HUES48 (cell line): ENCODE measurements around the gene SPRYD3.
"Not testable (repeated sequence)": the region's sequence is repeated elsewhere in the genome, so short reads cannot be mapped to it uniquely, and the experiment has no call there.

Experiments used
- H3K27ac ChIP-seq: one replicate; pipeline ENCODE4 v1.7.0; 2013; ENCODE audit warnings: low read depth, low read length, inconsistent platforms
- H3K27me3 ChIP-seq: 2 replicates; pipeline ENCODE4 v1.6.1; 2013; ENCODE audit warnings: mild to moderate bottlenecking, low read length; ENCODE audit not compliant: control insufficient read depth, insufficient read depth
- H3K36me3 ChIP-seq: 2 replicates; pipeline ENCODE4 v1.6.1; 2013; ENCODE audit warnings: low read length; ENCODE audit not compliant: control insufficient read depth, insufficient read depth
- H3K4me1 ChIP-seq: 2 replicates; pipeline ENCODE4 v1.6.1; 2013; ENCODE audit warnings: mild to moderate bottlenecking, low read length; ENCODE audit not compliant: control insufficient read depth, insufficient read depth
- H3K4me3 ChIP-seq: 2 replicates; pipeline ENCODE4 v1.5.1; 2013; ENCODE audit warnings: mild to moderate bottlenecking, low read depth, low read length
- H3K9ac ChIP-seq: 2 replicates; pipeline ENCODE4 v1.6.1; 2013; ENCODE audit warnings: mild to moderate bottlenecking, low read depth, low read length, moderate library complexity
- H3K9me3 ChIP-seq: 2 replicates; pipeline ENCODE4 v1.6.1; 2013; ENCODE audit warnings: low read length; ENCODE audit not compliant: control insufficient read depth, insufficient read depth

The SPRYD3 gene

GRCh38 chr12:53046655-53047220 lies 32.5 kb downstream of the SPRYD3 start:
- peak overlapping the region; percentile 79 for H3K4me3 ChIP-seq
- H3K4me1 ChIP-seq = peaks cover 67% of the 10 kb centered on the region
- H3K9me3 ChIP-seq = no peaks in the 10 kb centered on the region
- H3K27ac ChIP-seq = peak overlapping the region; percentile 37
- peaks cover 2% of the 10 kb centered on the region; the same call in 1 of the 2 replicates for H3K36me3 ChIP-seq
- peak overlapping the region; percentile 48; the same call in 1 of the 2 replicates for H3K9ac ChIP-seq
- peaks cover 34% of the 10 kb centered on the region for H3K27me3 ChIP-seq

DNA sequence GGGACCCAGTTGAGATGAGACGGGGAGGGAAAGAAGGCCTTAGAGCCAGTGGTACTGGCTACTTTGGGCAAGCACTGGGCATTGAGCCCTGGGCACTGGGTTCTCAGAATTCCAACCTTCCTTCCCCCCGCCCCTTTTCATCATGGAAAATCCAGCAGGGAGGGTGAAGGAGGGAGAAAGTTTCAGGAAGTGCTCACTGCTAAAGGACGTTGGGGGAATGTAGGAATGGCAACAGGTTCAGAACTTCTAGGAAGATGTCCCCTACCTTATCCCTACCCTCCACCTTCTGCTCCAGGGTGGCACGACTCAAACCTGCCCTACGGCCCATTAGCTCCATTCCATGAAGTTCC lies 33.5 kb downstream of the SPRYD3 start:
- H3K4me3 ChIP-seq = no peak overlapping the region
- peaks cover 28% of the 10 kb centered on the region for H3K27me3 ChIP-seq
- no peak overlapping the region for H3K9ac ChIP-seq
- H3K36me3 ChIP-seq = peaks cover 6% of the 10 kb centered on the region
- no peak overlapping the region for H3K27ac ChIP-seq
- peaks cover 56% of the 10 kb centered on the region for H3K4me1 ChIP-seq
- no peaks in the 10 kb centered on the region for H3K9me3 ChIP-seq

- H3K4me3 ChIP-seq = no peak overlapping the region
- no peaks in the 10 kb centered on the region for H3K9me3 ChIP-seq
- H3K4me1 ChIP-seq = peaks cover 50% of the 10 kb centered on the region
- no peak overlapping the region for H3K9ac ChIP-seq
- no peak overlapping the region for H3K27ac ChIP-seq
- H3K36me3 ChIP-seq = peaks cover 11% of the 10 kb centered on the region
- H3K27me3 ChIP-seq = peaks cover 28% of the 10 kb centered on the region
These were observed 34.1 kb downstream of the SPRYD3 start for GRCh38 chr12:53044896-53045695.

DNA sequence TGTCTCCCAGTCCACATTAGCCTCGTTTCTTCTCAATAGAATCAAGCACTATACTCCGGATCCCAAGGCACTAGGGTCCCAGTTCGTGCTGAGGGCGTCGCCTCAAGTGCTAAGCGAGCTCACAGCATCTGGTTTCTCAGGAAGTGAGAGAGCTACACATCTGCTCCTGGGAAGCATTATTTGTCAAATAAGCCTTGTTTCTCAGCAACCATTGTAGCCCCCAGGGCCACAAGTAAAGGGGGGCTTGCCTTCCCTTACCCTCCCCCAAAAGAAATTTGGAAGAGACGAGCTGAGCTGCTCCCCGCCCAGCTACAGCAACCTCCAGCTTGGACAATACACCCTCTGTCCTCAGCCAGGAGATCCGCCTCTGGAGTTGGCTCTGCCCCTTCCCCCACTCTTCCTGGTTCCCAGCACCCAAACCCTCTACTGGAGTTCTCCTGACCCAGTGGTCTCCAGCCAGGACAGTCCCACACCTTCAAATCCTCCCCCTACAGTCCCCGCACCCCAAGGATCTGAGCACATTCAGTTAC lies 35.1 kb downstream of the SPRYD3 start:
- Histone ChIP-seq H3K36me3 (peaks cover 21% of the 10 kb centered on the region), H3K4me1 (peaks cover 41% of the 10 kb centered on the region), H3K27me3 (peaks cover 28% of the 10 kb centered on the region), H3K9ac (no peak overlapping the region), H3K4me3 (no peak overlapping the region), H3K27ac (no peak overlapping the region), H3K9me3 (no peaks in the 10 kb centered on the region)

DNA sequence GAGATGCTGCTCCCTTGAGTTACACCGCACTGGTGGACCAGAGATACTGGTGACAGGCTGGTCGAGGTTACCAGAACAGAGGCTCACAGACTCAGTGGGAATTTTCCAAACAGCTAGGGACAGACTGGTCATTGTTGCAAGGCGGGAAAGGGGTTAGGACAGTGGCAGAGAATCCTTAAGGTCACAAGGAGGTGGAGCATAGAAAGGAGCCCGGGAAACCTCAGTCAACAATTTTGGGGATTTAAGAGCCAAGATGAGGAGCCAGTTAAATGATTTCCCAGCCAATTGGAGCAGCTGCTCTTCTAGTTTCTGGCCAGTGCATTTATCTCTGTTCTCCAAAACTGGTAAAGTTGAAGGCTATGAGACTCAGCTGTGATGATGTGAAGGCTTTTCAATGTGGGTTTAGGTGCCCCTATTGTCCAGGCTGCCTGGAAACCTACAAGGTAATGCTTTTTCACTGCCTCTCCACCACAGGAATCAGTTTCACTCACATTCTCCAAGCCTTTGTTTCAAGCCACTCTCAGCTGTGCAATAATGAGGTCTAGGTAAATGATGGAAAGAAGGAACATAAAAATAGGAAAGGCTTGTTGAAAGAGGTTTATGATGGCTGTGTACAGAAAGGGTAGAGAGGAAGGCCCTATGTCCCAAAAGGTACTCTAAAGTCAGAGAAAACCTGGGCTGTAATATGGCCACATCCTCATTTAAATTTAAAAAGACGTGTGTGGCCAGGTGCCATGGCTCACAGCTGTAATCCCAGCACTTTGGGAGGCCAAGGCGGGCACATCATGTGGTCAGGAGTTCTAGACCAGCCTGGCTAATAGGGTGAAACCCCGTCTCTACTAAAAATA lies 36.4 kb downstream of the SPRYD3 start:
- no peaks in the 10 kb centered on the region for H3K9me3 ChIP-seq
- no peak overlapping the region for H3K9ac ChIP-seq
- H3K4me3 ChIP-seq = no peak overlapping the region
- peaks cover 29% of the 10 kb centered on the region for H3K4me1 ChIP-seq
- peak overlapping the region; percentile 53 for H3K27ac ChIP-seq
- peaks cover 28% of the 10 kb centered on the region for H3K27me3 ChIP-seq
- peaks cover 34% of the 10 kb centered on the region for H3K36me3 ChIP-seq

GRCh38 chr12:53039851-53040250 lies 39.3 kb downstream of the SPRYD3 start:
- H3K27ac ChIP-seq = no peak overlapping the region
- H3K27me3 ChIP-seq = peaks cover 10% of the 10 kb centered on the region
- no peaks in the 10 kb centered on the region for H3K9me3 ChIP-seq
- H3K36me3 ChIP-seq = peaks cover 64% of the 10 kb centered on the region
- H3K4me1 ChIP-seq = peaks cover 14% of the 10 kb centered on the region
- no peak overlapping the region for H3K4me3 ChIP-seq
- H3K9ac ChIP-seq = no peak overlapping the region

DNA sequence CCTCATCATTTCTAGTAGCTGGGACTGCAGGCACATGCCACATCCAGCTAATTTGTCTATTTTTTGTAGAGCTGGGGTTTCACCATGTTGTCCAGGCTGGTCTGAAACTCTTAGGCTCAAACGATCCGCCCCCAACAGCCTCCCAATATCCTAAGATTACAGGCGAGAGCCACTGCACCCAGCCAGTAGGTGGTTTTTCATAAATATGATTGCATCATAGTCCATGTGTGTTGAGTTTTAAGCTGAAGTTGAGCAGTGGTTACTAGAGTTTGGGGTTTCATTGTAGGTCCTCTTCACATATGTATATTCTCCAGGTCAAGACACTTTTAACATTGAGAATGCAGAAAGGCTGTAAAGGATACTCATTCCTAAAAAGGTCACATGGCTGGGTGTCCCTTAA lies 42.4 kb downstream of the SPRYD3 start:
- no peaks in the 10 kb centered on the region for H3K4me1 ChIP-seq
- no peaks in the 10 kb centered on the region for H3K27me3 ChIP-seq
- H3K27ac ChIP-seq = no peak overlapping the region
- H3K9me3 ChIP-seq = no peaks in the 10 kb centered on the region
- peaks cover 94% of the 10 kb centered on the region for H3K36me3 ChIP-seq
- no peak overlapping the region for H3K9ac ChIP-seq
- no peak overlapping the region for H3K4me3 ChIP-seq

- Histone ChIP-seq H3K4me3 (no peak overlapping the region), H3K27me3 (no peaks in the 10 kb centered on the region), H3K9me3 (no peaks in the 10 kb centered on the region), H3K36me3 (peaks cover 99% of the 10 kb centered on the region), H3K4me1 (no peaks in the 10 kb centered on the region), H3K27ac (no peak overlapping the region), H3K9ac (no peak overlapping the region)
These were observed 44.7 kb downstream of the SPRYD3 start for GRCh38 chr12:53034459-53034858.

- H3K36me3 ChIP-seq = peaks cover 99% of the 10 kb centered on the region
- not testable (repeated sequence) for H3K9me3 ChIP-seq, H3K4me3 ChIP-seq, H3K4me1 ChIP-seq, H3K9ac ChIP-seq, H3K27ac ChIP-seq, H3K27me3 ChIP-seq
These were observed 45.4 kb downstream of the SPRYD3 start for GRCh38 chr12:53033832-53034231.

- H3K9me3 ChIP-seq = no peaks in the 10 kb centered on the region
- H3K36me3 ChIP-seq = peaks cover 99% of the 10 kb centered on the region
- H3K4me3 ChIP-seq = no peak overlapping the region
These were observed 47.6 kb downstream of the SPRYD3 start for GRCh38 chr12:53031616-53032015.

DNA sequence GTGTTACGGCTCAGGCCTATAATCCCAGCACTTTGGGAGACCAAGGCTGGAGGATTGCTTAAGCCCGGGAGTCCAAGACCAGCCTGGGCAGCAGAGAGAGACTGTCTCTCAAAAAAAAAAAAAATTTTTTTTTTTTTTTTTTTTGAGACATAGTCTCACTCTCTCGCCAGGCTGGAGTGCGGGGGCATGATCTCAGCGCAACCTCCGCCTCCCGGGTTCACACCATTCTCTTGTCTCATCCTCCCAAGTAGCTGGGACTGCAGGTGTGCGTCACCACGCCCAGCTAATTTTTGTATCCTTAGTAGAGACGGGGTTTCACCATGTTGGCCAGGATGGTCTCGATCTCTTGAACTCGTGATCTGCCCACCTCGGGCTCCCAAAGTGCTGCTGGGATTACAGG lies 52.2 kb downstream of the SPRYD3 start:
- H3K9me3 ChIP-seq, H3K27ac ChIP-seq: not testable (repeated sequence)

More at GRCh38 chr12:53031616-53032015, 47.6 kb downstream of the SPRYD3 start:
- Histone ChIP-seq H3K4me1 (no peaks in the 10 kb centered on the region), H3K27me3 (no peaks in the 10 kb centered on the region), H3K27ac (no peak overlapping the region), H3K9ac (no peak overlapping the region)

More for the DNA sequence above, 52.2 kb downstream of the SPRYD3 start:
- not testable (repeated sequence) for H3K4me1 ChIP-seq, H3K4me3 ChIP-seq, H3K27me3 ChIP-seq, H3K9ac ChIP-seq
- peaks cover 99% of the 10 kb centered on the region for H3K36me3 ChIP-seq
